Naive thymus-derived CD4-positive, alpha-beta T cell (primary cell): ENCODE results near the gene SGMS1. TPM values are rescaled to one million over a fixed set of nuclear protein-coding genes. Genes with fewer than 3 reads are reported as not detected.

Experiments used
- ATAC-seq: fragments of 150-1000 bp; cut with Tn5 transposase; 2 replicates; pipeline ENCODE4 v1.10.0; 2021; ENCODE audit warnings: mild to moderate bottlenecking, moderate library complexity
- CTCF ChIA-PET: fragments of 350-600 bp; sonication (Branson Sonifier 250); formaldehyde crosslinking; loops from one replicate; lab custom pipeline; 2021; ENCODE audit warnings: antibody characterized with exemption; lab: Charles Lee
- POLR2A ChIA-PET: fragments of 350-600 bp; sonication (Branson Sonifier 250); formaldehyde crosslinking; loops from one replicate; lab custom pipeline; 2021; ENCODE audit warnings: antibody characterized with exemption, inconsistent platforms; lab: Charles Lee
- DNase-seq, 9 donors: peaks; one replicate each; pipeline versions ENCODE4 v3.0.0 to v3.0.0-alpha.2; 2020 to 2022; ENCODE audit warnings: mixed read lengths in 1 of 9
- H3K27ac ChIP-seq: one replicate; pipeline ENCODE4 v1.7.0; 2013; ENCODE audit warnings: mild to moderate bottlenecking, low read depth, low read length, moderate library complexity
- H3K27me3 ChIP-seq, 2 donors: one replicate each; pipeline ENCODE4 v1.7.0; 2013; ENCODE audit warnings: low read length in 2 of 2, mild to moderate bottlenecking in 2 of 2, moderate library complexity in 2 of 2; ENCODE audit not compliant: control insufficient read depth in 2 of 2, insufficient read depth in 2 of 2
- H3K36me3 ChIP-seq, 3 experiments: 1 replicate in 2 of 3; 2 replicates in 1 of 3; pipeline ENCODE4 v1.7.0; 2013; ENCODE audit warnings: low read length in 3 of 3, mild to moderate bottlenecking in 3 of 3, moderate library complexity in 1 of 3; ENCODE audit not compliant: insufficient read depth in 3 of 3, control insufficient read depth in 2 of 3
- H3K4me1 ChIP-seq, 2 donors: one replicate each; pipeline ENCODE4 v1.7.0; 2013; ENCODE audit warnings: low read length in 2 of 2, mild to moderate bottlenecking in 2 of 2, moderate library complexity in 1 of 2; ENCODE audit not compliant: control insufficient read depth in 2 of 2, insufficient read depth in 2 of 2
- H3K4me3 ChIP-seq: 2 replicates; pipeline ENCODE4 v1.7.0; 2013; ENCODE audit warnings: mild to moderate bottlenecking, low read length
- H3K9me3 ChIP-seq, 3 experiments: 1 replicate in 2 of 3; 2 replicates in 1 of 3; pipeline ENCODE4 v1.7.0; 2013; ENCODE audit warnings: low read length in 3 of 3; ENCODE audit not compliant: control insufficient read depth in 2 of 3
- H3K27ac Mint-ChIP-seq, 9 donors: one replicate each; pipeline ENCODE4 v1.8.0; 2020 to 2022; ENCODE audit warnings: mixed read lengths in 9 of 9, mild to moderate bottlenecking in 8 of 9, moderate library complexity in 5 of 9, inconsistent platforms in 2 of 9
- H3K27me3 Mint-ChIP-seq, 5 donors: one replicate each; pipeline ENCODE4 v1.8.0; 2021 to 2022; ENCODE audit warnings: mixed read lengths in 5 of 5, mild to moderate bottlenecking in 1 of 5
- H3K36me3 Mint-ChIP-seq, 5 donors: one replicate each; pipeline ENCODE4 v1.8.0; 2020 to 2022; ENCODE audit warnings: mixed read lengths in 5 of 5, mild to moderate bottlenecking in 3 of 5, inconsistent platforms in 1 of 5
- H3K4me1 Mint-ChIP-seq, 7 donors: one replicate each; pipeline ENCODE4 v1.8.0; 2020 to 2022; ENCODE audit warnings: mixed read lengths in 7 of 7, mild to moderate bottlenecking in 3 of 7, inconsistent platforms in 1 of 7
- H3K4me3 Mint-ChIP-seq, 10 donors: one replicate each; pipeline ENCODE4 v1.8.0; 2020 to 2022; ENCODE audit warnings: mild to moderate bottlenecking in 10 of 10, mixed read lengths in 10 of 10, moderate library complexity in 6 of 10, inconsistent platforms in 2 of 10
- H3K9me3 Mint-ChIP-seq, 11 donors: one replicate each; pipeline ENCODE4 v1.8.0; 2020 to 2022; ENCODE audit warnings: mixed read lengths in 11 of 11, mild to moderate bottlenecking in 4 of 11, inconsistent platforms in 1 of 11, moderate library complexity in 1 of 11
- intact Hi-C, 2 donors: fragments of 100-400 bp; cut with micrococcal nuclease; formaldehyde crosslinking; loops; one replicate each; pipeline ENCODE4 v1.15.1; 2023
- polyA plus RNA-seq, 2 donors: library from polyadenylated mRNA; unstranded; fragments of 300-500 nt; fragmentation: Illumina TruSeq; gene quantifications; one replicate each; pipeline ENCODE4 v1.2.3, GENCODE V29; 2021
- total RNA-seq, 6 experiments: library from RNA in 5 of 6; stranded (reverse) in 5 of 6; gene quantifications; 1 replicate in 5 of 6; 2 replicates in 1 of 6; pipeline ENCODE4 v1.2.3 and lab custom pipeline; 2021 to 2026

The SGMS1 gene
- total and polyA plus RNA-seq, 7 experiments from 2014 or later = 11.5 to 45.7 (median 29.4) TPM

DNA sequence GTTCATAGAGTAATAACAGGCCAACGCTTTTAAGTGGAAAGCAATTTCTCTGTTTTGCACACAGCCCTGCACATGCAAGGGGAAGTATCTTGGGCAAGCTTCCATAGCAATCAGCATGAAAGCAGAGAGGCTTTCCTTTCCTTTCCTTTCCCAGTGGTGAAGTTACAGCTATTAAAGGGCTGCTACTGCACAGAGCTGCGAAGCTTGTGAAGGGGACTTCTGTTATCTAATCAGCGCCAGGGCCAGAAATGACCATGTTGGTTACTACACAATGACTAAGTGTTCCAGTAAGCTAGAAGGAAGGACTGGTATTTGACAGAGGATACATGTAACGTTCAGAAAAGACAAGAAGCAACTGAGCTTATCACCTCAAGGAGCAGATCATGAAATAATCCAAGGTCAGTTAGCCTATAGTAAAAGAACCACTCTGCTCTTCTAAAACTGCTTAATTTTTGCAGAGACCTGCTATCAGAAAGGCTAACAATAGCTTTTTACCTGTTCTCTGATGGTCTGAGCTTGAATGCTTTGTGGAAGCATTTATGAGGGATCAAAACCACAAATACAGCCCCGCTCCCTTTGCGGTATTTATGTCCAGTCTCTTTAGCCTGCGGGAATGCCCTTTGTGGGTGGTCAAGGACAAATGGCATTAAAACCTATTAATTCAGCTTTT, 45.9 kb downstream of the SGMS1 start:
- H3K27ac Mint-ChIP-seq = peak overlapping the region in 1 of 9 donors; percentile 9

GRCh38 chr10:50577010-50577409, 46.7 kb downstream of the SGMS1 start:
- POLR2A ChIA-PET = interaction anchor here (1.6 to 2.7 kb wide), 2 partner anchors 45 to 47 kb away, joined by 4 to 10 read pairs; no protein-coding TSS in a partner anchor
- H3K4me1 Mint-ChIP-seq = peaks cover 0 to 97% (median 86%) of the 10 kb centered on the region in 7 donors
- peaks cover 4 to 6% of the 10 kb centered on the region in 2 donors for H3K4me1 ChIP-seq
- no peaks in the 10 kb centered on the region for H3K27me3 ChIP-seq
- no peak overlapping the region for H3K4me3 ChIP-seq
- DNase-seq = no peak
- no peak for ATAC-seq
- no peaks in the 10 kb centered on the region for H3K36me3 ChIP-seq
- intact Hi-C loops = no loop called here
- H3K9me3 Mint-ChIP-seq = peaks cover 0 to 4% (median 0%) of the 10 kb centered on the region in 11 donors
- H3K27ac ChIP-seq = no peak overlapping the region
- CTCF ChIA-PET = no interaction called here
- no peak overlapping the region for H3K4me3 Mint-ChIP-seq
- H3K27ac Mint-ChIP-seq = peak overlapping the region in 2 of 9 donors; percentile 10 to 63
- no peaks in the 10 kb centered on the region for H3K27me3 Mint-ChIP-seq
- no peaks in the 10 kb centered on the region for H3K9me3 ChIP-seq
- peaks cover 0 to 10% (median 6%) of the 10 kb centered on the region in 5 donors for H3K36me3 Mint-ChIP-seq

More for the DNA sequence above, 45.9 kb downstream of the SGMS1 start:
- no peaks in the 10 kb centered on the region for H3K9me3 ChIP-seq
- H3K4me3 ChIP-seq = no peak overlapping the region
- DNase-seq (no peak), ATAC-seq (peak; percentile 47)
- no peaks in the 10 kb centered on the region for H3K36me3 ChIP-seq
- no peaks in the 10 kb centered on the region for H3K27me3 ChIP-seq
- H3K27ac ChIP-seq = no peak overlapping the region
- H3K9me3 Mint-ChIP-seq = peaks cover 0 to 4% (median 0%) of the 10 kb centered on the region in 11 donors
- peaks cover 2 to 6% of the 10 kb centered on the region in 2 donors for H3K4me1 ChIP-seq
- POLR2A ChIA-PET = interaction anchor here (1.6 to 2.7 kb wide), 2 partner anchors 44 to 46 kb away, joined by 4 to 10 read pairs; no protein-coding TSS in a partner anchor
- no peaks in the 10 kb centered on the region for H3K27me3 Mint-ChIP-seq
- CTCF ChIA-PET = no interaction called here
- intact Hi-C loops = loop anchor here in 1 of 2 donors (2.0 kb wide), 1 partner anchor 15 kb away; no protein-coding TSS in a partner anchor
- H3K4me3 Mint-ChIP-seq = no peak overlapping the region
- H3K4me1 Mint-ChIP-seq = peaks cover 0 to 97% (median 90%) of the 10 kb centered on the region in 7 donors
- peaks cover 0 to 12% (median 5%) of the 10 kb centered on the region in 5 donors for H3K36me3 Mint-ChIP-seq

- H3K36me3 Mint-ChIP-seq = peaks cover 0 to 10% (median 6%) of the 10 kb centered on the region in 5 donors
- H3K4me3 Mint-ChIP-seq = no peak overlapping the region
- ChIA-PET CTCF (no interaction called here), POLR2A (interaction anchor here (2.7 kb wide), 1 partner anchor 45 kb away, joined by 10 read pairs; no protein-coding TSS in a partner anchor)
- Histone ChIP-seq H3K4me3 (no peak overlapping the region), H3K27me3 (no peaks in the 10 kb centered on the region), H3K27ac (no peak overlapping the region), H3K9me3 (no peaks in the 10 kb centered on the region), H3K36me3 (no peaks in the 10 kb centered on the region), H3K4me1 (peaks cover 4% of the 10 kb centered on the region in 2 donors)
- peaks cover 0 to 4% (median 0%) of the 10 kb centered on the region in 11 donors for H3K9me3 Mint-ChIP-seq
- ATAC-seq (no peak), DNase-seq (no peak)
- peaks cover 0 to 96% (median 86%) of the 10 kb centered on the region in 7 donors for H3K4me1 Mint-ChIP-seq
- H3K27ac Mint-ChIP-seq = peak overlapping the region in 1 of 9 donors; percentile 31
- intact Hi-C loops = no loop called here
- H3K27me3 Mint-ChIP-seq = no peaks in the 10 kb centered on the region
Observed at GRCh38 chr10:50576245-50576815, 47.4 kb downstream of the SGMS1 start.

GRCh38 chr10:50575477-50576244, 48.1 kb downstream of the SGMS1 start:
- Histone ChIP-seq H3K4me3 (no peak overlapping the region), H3K36me3 (no peaks in the 10 kb centered on the region), H3K9me3 (no peaks in the 10 kb centered on the region), H3K27ac (no peak overlapping the region), H3K27me3 (no peaks in the 10 kb centered on the region), H3K4me1 (peaks cover 0 to 4% of the 10 kb centered on the region in 2 donors)
- no peak for DNase-seq
- peaks cover 0 to 4% (median 0%) of the 10 kb centered on the region in 11 donors for H3K9me3 Mint-ChIP-seq
- POLR2A ChIA-PET = interaction anchor here (0.5 kb wide), 1 partner anchor 77 kb away, joined by 3 read pairs; no protein-coding TSS in a partner anchor
- intact Hi-C loops = no loop called here
- no peak for ATAC-seq
- CTCF ChIA-PET = no interaction called here
- peaks cover 0 to 89% (median 79%) of the 10 kb centered on the region in 7 donors for H3K4me1 Mint-ChIP-seq
- H3K36me3 Mint-ChIP-seq = peaks cover 0 to 10% (median 6%) of the 10 kb centered on the region in 5 donors
- H3K4me3 Mint-ChIP-seq = no peak overlapping the region
- no peaks in the 10 kb centered on the region for H3K27me3 Mint-ChIP-seq
- no peak overlapping the region for H3K27ac Mint-ChIP-seq

DNA sequence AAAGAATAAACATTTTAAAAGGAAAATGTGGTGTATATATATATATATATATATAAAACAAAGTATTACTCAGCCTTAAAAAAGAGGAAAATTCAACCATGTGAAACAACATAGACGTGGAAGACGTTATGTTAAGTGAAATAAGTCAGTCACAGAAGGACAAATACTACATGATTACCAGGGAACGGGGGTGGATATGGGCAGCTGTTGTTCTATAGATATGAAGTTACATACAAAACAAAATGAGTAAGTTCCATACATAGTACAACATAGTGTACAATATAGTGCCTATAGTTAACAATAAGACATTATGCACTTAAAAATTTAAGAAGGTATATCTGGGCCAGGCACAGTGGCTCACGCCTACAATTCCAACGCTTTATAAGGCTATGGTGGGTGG, 48.8 kb downstream of the SGMS1 start:
- no peak overlapping the region for H3K4me3 ChIP-seq
- Mint-ChIP-seq H3K9me3 (peaks cover 0 to 4% (median 0%) of the 10 kb centered on the region in 11 donors), H3K4me1 (peaks cover 0 to 86% (median 72%) of the 10 kb centered on the region in 7 donors), H3K4me3 (no peak overlapping the region), H3K36me3 (peaks cover 0 to 14% (median 8%) of the 10 kb centered on the region in 5 donors), H3K27me3 (no peaks in the 10 kb centered on the region), H3K27ac (no peak overlapping the region)
- no peak for DNase-seq
- no peaks in the 10 kb centered on the region for H3K27me3 ChIP-seq
- H3K27ac ChIP-seq = no peak overlapping the region
- ChIA-PET POLR2A (no interaction called here), CTCF (no interaction called here)
- intact Hi-C loops = no loop called here
- no peak for ATAC-seq
- H3K9me3 ChIP-seq = no peaks in the 10 kb centered on the region
- H3K36me3 ChIP-seq = no peaks in the 10 kb centered on the region
- H3K4me1 ChIP-seq = peaks cover 0 to 4% of the 10 kb centered on the region in 2 donors

DNA sequence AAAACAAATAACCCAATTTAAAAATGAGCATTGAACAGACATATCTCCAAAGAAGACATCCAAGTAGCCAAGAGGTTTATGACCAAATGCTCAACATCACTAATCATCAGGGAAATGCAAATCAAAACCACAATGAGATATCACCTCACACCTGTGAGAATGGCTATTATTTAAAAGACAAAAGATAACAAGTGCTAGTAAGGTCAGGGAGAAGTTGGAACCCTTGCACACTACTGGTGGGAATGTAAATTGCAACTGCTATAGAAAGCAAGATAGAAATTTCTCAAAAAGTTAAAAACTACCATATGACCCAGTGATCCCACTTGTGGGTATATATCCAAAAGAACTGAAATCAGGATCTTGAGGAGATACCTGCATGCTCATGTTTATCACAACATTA, 49.5 kb downstream of the SGMS1 start:
- intact Hi-C loops = no loop called here
- no peaks in the 10 kb centered on the region for H3K27me3 Mint-ChIP-seq
- peaks cover 0 to 80% (median 66%) of the 10 kb centered on the region in 7 donors for H3K4me1 Mint-ChIP-seq
- Histone ChIP-seq H3K27me3 (no peaks in the 10 kb centered on the region), H3K27ac (no peak overlapping the region), H3K9me3 (no peaks in the 10 kb centered on the region), H3K4me1 (peaks cover 0 to 4% of the 10 kb centered on the region in 2 donors), H3K36me3 (no peaks in the 10 kb centered on the region), H3K4me3 (no peak overlapping the region)
- ChIA-PET CTCF (no interaction called here), POLR2A (no interaction called here)
- DNase-seq (no peak), ATAC-seq (no peak)
- H3K36me3 Mint-ChIP-seq = peaks cover 0 to 14% (median 8%) of the 10 kb centered on the region in 5 donors
- H3K9me3 Mint-ChIP-seq = peaks cover 0 to 5% (median 0%) of the 10 kb centered on the region in 11 donors
- peak overlapping the region in 1 of 10 donors; percentile 1 for H3K4me3 Mint-ChIP-seq
- no peak overlapping the region for H3K27ac Mint-ChIP-seq
